Measurements from ENCODE around the gene ZCCHC24.

Gene ZCCHC24

DNA sequence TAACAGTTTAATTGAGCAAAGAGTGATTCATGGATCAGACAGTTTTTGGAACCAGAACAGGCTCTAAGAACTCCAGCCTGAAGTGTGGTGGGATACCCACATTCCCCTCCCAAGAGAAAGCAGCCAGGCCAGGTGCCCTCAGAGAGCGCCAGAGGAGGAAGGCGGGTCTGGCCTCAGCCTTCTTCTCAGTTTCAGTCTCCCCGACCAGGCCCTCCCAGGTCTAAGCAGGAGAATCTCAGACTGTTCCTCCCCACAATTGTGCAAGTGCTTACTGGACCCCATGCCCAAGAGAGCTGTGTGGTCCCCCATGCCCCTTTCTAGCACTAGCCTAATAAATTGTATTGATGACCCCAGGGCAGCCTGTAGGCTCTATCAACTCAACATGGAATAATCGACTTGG is 72.6 kb downstream of the ZCCHC24 start:
- DNase-seq (ENCODE audit: low read depth in 3 of 3, low spot score in 1 of 3) = no peak

DNA sequence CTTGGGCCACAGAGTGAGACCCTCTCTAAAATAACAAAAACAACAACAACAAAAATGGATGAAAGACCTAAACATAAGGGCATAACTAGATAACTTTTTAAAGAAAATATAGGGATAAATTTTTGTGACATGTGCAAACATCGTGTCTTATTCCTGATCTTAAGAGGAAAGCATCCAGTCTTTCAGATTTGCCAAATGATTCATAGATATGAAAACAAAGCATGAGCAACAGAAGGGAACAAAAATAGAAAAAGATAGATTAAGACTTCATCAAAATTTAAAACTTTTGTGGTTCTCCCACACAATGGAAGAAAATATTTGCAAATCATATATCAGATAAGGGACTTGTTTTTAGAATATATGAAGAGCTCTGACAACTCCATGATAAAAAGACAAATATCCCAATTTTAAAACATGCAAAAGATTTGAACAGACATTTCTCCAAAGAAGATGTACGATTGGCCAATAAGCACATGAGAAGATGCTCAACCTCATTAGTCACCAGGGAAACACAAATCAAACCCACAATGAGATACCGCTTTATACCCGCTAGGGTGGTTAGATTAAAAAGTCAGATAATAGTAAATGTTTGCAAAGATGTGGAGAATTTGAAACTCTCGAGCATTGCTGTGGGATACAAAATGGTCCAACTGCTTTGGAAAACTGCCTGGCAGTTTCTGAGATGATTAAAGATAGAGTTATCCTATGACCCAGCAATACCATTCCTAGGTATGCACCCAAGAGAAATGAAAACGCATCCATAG is 77.8 kb downstream of the ZCCHC24 start:
- DNase-seq (ENCODE audit: low read depth in 3 of 3, low spot score in 1 of 3) = no peak

DNA sequence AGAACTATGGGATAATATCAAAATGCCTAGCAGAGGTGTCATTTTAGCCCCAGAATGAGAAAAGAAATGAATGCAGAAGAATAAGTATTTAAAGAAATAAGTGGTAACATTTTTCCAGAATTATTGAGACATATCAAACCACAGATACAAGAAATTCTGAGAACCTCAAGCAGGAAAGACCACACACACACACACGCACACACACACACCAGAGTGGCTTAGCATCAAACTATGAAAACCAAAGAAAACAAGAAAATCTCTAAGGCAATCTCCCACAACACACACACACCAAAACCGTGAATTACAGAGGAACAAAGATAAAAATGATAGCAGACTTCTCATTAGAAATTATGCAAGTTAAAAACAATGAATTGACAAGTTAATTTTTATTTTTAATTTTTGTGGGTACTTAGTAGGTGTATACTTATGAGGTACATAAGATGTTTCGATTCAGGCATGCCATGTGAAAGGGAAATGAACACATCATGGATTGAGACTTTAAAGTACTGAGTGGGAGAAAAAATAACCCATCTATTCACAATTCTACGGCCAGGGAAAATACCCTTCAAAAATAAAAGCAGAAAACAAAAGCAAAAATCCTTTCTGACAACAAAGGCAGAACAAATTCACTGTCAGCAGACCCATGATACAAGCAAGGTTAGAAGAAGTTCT is 83.6 kb downstream of the ZCCHC24 start:
- no peak for DNase-seq (ENCODE audit: low read depth in 3 of 3, low spot score in 1 of 3)

DNA sequence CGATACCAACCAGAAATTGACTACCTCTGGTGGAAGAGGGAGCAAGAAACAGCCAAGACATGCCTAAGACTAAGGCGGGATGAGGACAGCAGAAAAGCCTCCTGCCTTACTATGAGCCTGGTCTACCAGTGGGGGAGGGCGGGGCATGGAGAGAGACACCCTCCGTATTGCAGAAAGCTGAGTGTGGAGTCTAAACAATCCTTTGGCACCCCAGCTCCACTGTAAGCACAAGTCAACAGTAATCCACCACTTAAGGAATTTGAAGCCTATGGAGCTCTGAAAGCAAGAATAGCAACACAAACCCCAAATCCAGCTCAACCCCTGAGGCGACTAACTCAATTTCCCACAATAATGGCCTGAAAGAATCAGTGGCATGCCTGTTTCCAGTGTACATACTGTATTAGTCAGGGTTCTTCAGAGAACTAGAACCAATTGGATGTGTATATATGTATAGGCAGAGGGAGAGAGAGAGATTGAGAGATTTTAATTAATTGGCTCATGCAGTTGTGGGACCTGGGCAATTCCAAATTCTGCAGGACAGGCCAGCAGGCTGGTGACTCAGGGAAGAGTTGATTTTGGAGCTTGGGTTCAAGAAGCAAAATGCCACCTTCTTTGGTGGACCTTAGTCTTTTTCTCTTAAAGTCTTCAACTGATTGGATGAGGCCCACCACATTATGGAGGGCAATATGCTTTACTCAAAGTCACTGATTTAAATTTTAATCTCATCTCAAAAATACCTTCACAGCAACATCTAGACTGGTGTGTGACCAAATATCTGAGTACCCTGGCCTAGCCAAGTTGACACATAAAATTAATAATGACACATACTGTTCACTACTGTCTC is 84.7 kb downstream of the ZCCHC24 start:
- DNase-seq (ENCODE audit: low read depth in 3 of 3, low spot score in 1 of 3) = no peak

DNA sequence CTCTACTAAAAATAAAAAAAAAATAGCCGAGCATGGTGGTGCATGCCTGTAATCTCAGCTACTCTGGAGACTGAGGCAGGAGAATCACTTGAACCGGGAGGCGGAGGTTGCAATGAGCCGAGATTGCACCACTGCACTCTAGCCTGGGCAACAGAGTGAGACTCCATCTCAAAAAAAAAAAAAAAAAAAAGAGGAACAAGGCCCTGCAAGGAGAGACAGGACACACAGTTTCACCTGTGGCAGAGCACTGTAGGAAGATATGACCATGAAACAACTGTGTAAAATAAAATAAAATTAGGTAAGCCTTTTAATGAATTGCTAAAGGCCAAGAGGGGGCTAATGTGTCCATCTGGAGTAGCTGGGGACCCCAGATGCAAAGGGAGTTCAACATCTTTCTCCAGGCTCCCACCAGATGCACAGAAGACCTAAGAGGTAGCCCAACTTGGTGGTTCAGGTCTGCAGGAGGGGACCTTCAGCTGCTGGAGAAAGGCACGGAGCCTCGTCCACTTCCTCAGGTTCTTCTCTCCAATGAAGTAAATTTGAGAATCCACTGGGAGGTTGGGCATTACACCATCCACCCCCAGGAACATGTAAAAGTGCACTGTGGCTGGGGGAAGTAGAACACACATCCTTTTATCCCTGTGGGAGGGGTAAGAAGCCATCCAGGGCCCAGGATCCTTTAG is 85.5 kb downstream of the ZCCHC24 start:
- no peak for DNase-seq (ENCODE audit: low read depth in 3 of 3, low spot score in 1 of 3)

DNA sequence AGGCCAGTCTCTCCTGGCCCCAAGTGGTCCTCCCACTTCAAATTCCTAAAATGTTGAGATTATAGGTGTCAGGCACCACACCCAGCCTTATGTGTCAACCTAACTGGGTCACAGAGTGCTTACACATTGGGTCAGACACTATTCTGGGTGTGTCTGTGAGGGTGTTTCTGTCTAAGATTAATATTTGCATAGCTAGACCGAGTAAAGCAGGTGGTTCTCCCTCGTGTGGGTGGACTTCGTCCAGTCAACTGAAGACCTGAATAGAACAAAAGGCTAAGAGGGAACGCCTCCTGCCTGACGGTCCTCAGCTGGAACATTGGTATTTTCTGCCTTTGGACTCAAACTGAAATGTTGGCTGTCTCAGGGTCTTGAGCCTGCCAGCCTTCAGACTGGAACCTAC is 86.6 kb downstream of the ZCCHC24 start:
- DNase-seq (ENCODE audit: low read depth in 3 of 3, low spot score in 1 of 3) = no peak

DNA sequence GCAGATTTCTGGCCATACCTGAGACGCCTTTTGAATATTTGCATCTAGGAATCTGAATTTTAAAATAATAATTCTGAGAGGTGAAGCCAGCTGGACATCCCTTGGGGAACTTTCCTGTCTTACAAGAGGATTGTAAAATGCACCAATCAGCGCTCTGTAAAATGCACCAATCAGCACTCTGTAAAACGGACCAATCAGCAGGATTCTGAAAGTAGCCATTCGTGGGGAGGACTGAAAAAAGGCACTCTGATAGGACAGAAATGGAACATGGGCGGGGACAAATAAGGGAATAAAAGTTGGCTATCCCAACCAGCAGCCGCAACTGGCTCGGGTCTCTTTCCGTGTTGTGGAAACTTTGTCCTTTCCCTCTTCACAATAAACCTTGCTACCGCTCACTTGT is 88.2 kb downstream of the ZCCHC24 start:
- DNase-seq (ENCODE audit: low read depth in 3 of 3, low spot score in 1 of 3) = no peak

DNA sequence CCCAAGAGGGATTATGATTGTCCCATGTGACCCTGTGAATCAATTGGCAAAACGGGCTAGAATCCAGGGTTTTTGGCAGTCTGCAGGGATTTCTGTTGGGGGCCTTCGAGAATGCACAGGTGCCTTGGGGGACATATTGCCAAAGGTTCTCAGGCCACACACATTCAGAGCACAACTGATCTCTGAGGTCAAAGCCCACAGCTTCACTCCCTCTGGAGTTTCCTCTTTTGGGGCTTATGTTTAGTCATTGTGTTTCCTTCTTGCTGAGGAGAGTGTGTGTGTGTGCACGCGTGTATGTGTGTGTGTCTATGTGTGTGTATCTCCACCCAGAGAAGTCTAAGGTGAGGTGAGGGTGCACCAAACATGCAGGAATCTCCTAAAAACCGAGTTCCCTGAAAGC is 89.3 kb downstream of the ZCCHC24 start:
- DNase-seq (ENCODE audit: low read depth in 3 of 3, low spot score in 1 of 3) = no peak

DNA sequence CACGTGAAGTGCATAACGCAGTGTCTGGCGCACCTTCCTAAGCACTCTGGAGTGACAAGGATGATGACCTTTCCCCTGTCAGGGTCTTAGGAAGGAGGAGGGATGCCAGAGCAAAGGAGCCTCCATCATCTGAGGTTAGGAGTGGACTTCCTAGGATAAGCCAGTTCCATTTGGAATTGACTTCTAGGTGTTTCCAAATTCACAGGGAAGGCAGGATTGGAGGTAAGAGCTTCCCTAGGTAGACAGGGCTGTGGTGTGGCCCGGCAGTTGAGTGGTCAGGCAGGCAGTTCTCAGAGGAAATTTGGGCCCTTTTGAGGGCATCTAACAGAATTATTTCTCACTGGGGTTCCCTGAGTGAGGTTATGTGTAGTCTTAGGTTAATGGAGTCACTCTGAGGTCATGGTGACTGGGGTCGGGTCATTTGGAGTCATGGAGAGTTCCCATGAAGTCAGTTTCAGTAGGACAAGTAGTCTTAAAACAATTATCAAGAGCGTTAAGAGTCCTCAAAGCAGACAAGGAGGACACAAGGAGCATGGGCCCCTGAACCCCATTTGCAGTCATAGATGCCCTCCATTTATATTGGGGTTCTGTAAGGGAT is 89.9 kb downstream of the ZCCHC24 start:
- no peak for DNase-seq (ENCODE audit: low read depth in 3 of 3, low spot score in 1 of 3)

DNA sequence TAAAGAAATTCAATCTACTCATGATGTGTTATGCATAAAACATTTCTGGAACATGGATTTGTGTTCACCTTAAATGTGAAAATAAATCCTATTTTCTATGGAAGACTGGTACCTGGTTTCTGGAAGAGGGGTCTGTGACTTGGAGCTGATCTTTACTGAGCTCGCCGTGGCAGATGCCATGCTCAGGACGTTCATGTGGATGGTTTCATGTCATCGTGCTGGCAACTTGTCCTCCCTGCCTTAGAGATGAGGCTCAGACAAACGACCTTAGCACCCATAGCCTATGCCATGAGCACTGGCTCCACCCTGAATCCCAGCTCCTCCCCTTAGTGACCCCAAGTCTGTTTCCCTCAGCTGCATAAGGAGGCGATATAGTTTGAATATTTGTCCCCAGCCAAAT is 90.8 kb downstream of the ZCCHC24 start:
- DNase-seq (ENCODE audit: low read depth in 3 of 3, low spot score in 1 of 3) = no peak

DNA sequence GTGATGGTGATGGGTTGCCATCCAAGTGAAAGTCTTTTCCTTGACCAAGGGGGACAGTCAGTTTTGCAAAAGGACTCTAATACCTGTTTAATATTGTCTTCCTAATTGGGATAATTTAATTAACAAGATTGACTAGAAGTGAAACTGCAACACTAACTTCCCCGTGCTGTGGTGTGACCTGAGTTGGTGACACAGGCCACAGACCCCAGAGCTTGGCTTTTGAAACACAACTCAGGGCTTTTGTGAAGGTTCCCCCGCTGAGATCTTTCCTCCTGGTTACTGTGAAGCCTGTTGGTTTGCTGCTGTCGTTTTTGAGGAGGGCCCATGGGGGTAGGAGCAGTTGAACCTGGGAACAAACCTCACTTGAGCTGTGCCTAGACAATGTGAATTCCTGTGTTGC is 91.3 kb downstream of the ZCCHC24 start:
- no peak for DNase-seq (ENCODE audit: low read depth in 3 of 3, low spot score in 1 of 3)

DNA sequence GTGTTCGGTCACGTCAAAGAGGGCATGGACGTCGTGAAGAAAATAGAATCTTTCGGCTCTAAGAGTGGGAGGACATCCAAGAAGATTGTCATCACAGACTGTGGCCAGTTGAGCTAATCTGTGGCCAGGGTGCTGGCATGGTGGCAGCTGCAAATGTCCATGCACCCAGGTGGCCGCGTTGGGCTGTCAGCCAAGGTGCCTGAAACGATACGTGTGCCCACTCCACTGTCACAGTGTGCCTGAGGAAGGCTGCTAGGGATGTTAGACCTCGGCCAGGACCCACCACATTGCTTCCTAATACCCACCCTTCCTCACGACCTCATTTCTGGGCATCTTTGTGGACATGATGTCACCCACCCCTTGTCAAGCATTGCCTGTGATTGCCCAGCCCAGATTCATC is 91.7 kb downstream of the ZCCHC24 start:
- no peak for DNase-seq (ENCODE audit: low read depth in 3 of 3, low spot score in 1 of 3)

DNA sequence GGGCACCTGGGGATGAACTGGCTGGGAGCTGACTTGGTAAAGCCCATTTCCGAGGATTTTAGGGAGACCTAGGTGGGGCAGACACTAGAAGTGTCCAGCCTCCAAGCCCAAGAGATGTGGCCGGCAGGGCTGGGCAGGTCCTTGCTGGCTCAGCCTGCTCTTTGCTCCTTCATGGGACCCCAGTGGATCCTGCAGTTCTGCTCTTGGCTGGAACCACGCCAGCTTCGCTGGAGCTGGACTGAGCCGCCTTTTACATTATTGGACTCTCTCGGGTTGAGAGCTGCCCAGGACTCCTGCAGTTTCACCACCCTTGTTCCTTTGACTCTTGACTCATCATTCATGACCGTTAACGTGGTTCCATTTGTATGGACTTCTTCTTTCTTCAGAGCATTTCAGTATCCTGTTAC is 92.4 kb downstream of the ZCCHC24 start:
- no peak for DNase-seq (ENCODE audit: low read depth in 3 of 3, low spot score in 1 of 3)

DNA sequence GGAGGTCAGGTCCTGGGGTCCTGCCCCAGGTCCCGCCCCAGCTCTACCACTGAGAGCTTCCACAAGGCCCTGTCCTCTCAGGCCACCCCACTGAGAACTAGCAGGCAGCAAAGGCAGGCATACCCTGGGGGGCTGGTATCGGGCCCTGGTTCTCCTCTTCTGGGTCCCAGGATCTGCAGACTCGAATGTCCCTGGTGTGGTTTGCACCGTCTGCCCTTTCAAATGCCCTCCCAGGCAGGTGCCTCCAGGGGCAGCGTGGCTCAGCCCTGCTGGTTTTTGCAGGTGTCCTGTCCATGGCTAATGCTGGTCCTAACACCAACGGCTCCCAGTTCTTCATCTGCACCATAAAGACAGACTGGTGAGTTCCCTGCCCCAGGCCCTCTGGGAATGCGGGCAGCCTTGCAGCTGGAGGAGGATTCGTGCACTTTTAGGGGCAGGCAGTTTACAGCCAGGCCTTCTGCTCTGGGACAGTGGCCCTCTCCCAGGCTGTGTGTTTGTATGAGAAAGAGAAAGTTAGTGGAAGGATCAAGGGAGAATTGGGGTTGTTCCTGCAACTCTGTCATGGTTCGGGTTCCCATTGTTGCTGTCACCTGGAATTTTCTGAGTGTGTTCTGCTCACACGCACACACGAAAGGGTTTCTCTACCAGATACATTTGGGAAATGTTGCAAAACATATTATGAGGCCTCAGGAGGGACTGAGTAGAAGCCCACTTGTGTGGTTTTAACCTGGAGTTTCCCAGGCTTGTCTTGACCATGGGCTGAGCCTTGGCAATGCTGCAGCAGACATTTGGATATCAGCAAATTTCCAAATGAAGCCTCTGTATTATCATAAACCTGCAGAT is 93.2 kb downstream of the ZCCHC24 start:
- no peak for DNase-seq (ENCODE audit: low read depth in 3 of 3, low spot score in 1 of 3)

DNA sequence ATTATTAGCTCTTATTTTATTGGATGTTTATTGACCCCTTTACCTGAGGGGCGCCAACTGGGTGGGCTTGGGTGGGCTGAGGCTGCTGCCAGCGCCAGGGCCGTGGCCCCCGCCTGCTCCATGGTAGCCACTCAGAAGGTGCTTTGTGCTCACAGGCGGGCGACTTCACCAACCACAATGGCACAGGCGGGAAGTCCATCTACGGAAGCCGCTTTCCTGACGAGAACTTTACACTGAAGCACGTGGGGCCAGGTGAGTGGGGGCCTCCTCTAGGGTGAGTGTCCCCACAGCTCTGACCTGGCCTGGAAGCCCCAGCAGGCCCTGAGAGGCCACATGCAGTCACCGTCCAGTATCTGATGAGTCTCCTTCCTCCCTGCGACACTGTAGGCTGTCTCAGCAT is 94.1 kb downstream of the ZCCHC24 start:
- no peak for DNase-seq (ENCODE audit: low read depth in 3 of 3, low spot score in 1 of 3)

DNA sequence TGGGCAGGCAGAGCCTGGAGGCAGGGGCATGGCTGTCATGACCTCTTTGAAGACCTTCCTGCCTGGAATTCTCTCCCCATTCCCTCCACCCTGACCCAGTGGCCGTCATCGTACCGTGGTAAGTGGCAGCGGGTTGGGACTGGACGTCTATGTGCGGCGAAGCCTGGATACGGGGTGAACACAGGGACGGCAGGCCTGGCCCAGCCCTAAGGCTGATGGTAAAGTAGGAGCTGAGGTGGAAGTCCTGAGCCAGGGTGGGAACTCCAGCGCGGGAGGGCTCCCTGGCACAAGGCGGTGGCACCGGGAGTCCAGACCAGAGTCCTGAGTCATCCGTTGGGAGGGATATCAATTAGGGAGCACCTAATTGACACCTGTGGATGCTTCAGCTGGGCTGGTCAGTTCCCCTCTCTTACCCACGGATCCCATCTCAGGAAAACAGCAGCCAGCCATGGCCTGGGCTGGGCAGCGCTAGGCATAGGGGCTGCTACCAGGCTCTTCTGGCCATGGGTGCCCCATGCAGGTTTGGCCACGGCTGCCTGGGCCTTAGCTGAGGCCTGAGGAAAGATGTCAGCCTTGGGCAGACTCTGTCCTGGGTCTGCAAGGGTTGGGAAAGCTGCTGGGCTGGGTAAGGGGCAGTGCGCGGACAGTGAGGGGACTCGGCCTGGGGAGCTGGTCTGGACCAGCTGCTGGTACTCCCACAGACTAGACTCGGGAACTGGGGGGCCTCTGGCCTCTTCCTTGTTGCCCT is 94.8 kb downstream of the ZCCHC24 start:
- DNase-seq (ENCODE audit: low read depth in 3 of 3, low spot score in 1 of 3) = no peak

DNA sequence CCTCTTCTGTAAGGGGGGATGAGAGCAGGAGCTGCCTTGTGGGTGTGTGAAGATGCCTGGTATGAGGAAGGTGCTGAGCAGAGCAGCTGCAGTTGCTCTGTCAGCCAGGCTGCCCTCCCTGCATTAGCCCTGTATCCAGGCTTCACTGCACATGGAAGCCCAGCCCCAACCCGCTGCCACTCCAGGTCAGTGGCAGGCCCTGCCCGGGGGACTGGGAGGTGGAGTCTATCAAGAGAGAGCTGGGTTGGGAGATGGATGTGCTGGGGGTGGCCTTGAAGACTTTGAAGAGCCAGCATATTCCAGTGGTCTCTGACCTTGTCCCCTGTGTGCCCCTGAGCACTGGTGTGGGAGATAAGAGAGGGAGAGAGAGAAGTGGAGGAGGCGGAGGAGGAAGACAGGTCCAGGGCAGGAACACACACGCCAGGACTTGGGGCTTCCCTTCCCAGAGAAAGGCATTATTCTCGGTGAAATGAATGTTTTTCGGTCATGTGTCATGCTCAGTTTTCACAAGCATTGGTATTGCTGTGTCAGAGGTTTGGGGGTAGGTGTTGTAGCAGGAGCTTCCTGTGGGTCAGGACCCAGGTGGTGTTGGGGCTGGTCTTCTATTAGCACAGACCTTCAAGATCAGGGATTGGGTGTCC is 95.5 kb downstream of the ZCCHC24 start:
- DNase-seq (ENCODE audit: low read depth in 3 of 3, low spot score in 1 of 3) = no peak

DNA sequence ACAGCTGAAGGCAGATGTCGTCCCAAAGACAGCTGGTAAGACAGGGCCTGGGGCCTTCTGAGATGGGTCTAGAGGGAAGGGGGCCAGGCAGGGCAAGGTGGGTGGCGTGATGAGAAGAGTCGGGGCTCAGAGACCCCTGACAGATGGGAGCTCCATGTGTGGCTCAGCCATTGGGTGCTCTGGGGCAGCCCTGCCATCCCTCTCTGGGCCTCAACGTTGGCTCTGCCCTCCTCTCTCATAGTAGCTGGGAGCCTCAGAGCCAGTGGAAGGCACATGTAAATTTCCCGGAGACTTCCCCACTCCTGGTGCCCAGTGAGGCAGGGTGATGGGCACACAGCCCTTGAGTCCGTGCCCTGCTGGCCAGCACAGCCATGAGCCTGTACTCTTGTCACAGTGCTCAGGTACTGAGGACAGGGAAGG is 96.3 kb downstream of the ZCCHC24 start:
- DNase-seq (ENCODE audit: low read depth in 3 of 3, low spot score in 1 of 3) = no peak

DNA sequence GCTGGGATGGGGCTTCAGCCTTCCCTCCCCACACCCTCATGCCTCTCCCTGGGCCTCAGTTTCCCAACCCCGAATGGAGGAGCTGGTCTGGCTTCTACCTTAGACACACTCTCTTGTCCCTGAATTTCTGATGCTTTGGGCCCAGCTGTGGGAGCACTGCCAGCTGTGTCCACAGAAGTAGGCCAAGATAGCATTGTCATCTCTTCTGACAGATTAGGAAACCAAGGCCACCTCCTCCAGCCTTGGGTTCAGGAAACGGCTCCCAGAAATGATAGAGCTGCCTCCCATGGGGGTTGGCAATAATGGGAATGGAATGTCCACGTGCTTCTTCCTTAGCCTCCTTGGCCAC is 96.8 kb downstream of the ZCCHC24 start:
- DNase-seq (ENCODE audit: low read depth in 3 of 3, low spot score in 1 of 3) = no peak
